ENCODE measurements around the gene SNED1. TPM values are rescaled to one million over a fixed set of nuclear protein-coding genes. Genes with fewer than 3 reads are reported as not detected.
"Not testable (repeated sequence)": the region's sequence is repeated elsewhere in the genome, so short reads cannot be mapped to it uniquely, and the experiment has no call there.

SNED1 gene
- total RNA-seq, 1 donor from 2014 or later, result 2.8 TPM

GRCh38 chr2:241102239-241102803 is 103.9 kb downstream of the SNED1 start, which contains the start of gene MTERF4:
TSS of gene MTERF4 (minus strand) at chr2:241102287. CDS start at chr2:241102273, 14 bp downstream.
- Mint-ChIP-seq H3K4me1 (ENCODE audit: low read depth, unreplicated experiment) (peaks cover 9% of the 10 kb centered on the region), H3K9me3 (ENCODE audit: unreplicated experiment) (peaks cover 6% of the 10 kb centered on the region), H3K4me3 (ENCODE audit: unreplicated experiment) (peak within 1 kb of the TSS; percentile 97), H3K27me3 (ENCODE audit: unreplicated experiment) (peaks cover 11% of the 10 kb centered on the region), H3K36me3 (ENCODE audit: unreplicated experiment) (peaks cover 4% of the 10 kb centered on the region), H3K27ac (ENCODE audit: unreplicated experiment) (peak within 1 kb of the TSS; percentile 92)
- peak; percentile 89 for DNase-seq
- TF ChIP-seq CTCF (IDR thresholded peaks at IDR 0.05; ENCODE audit: partially characterized antibody, unreplicated experiment), result no peak

DNA sequence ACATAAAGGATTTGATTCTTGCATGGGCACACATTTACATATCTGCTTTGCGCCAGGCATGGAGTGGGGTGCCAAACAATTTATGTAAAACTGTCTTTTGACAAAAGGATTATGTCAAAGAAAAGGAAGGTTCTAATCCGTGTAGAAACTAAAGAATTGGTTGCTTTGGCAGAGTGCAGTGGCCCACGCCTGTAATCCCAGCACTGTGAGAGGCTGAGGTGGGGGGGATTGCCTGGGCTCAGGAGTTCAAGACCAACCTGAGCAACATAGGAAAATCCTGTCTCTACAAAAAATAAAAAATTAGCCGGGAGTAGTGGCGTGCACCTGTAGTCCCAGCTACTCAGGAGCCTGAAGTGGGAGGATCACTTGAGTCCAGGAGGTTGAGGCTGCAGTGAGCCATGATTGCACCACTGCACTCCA is 104.8 kb downstream of the SNED1 start:
- peaks cover 11% of the 10 kb centered on the region for H3K27me3 Mint-ChIP-seq (ENCODE audit: unreplicated experiment)
- H3K36me3 Mint-ChIP-seq (ENCODE audit: unreplicated experiment), result peaks cover 4% of the 10 kb centered on the region
- DNase-seq, result no peak
- no peak for TF ChIP-seq CTCF (IDR thresholded peaks at IDR 0.05; ENCODE audit: partially characterized antibody, unreplicated experiment)
- peak overlapping the region; percentile 97 for H3K4me3 Mint-ChIP-seq (ENCODE audit: unreplicated experiment)
- H3K4me1 Mint-ChIP-seq (ENCODE audit: low read depth, unreplicated experiment), result peaks cover 9% of the 10 kb centered on the region
- peaks cover 8% of the 10 kb centered on the region for H3K9me3 Mint-ChIP-seq (ENCODE audit: unreplicated experiment)
- peak overlapping the region; percentile 92 for H3K27ac Mint-ChIP-seq (ENCODE audit: unreplicated experiment)

GRCh38 chr2:241104611-241105010 is 106.2 kb downstream of the SNED1 start:
- not testable (repeated sequence) for H3K27ac Mint-ChIP-seq (ENCODE audit: unreplicated experiment); H3K4me1 Mint-ChIP-seq (ENCODE audit: low read depth, unreplicated experiment); H3K9me3 Mint-ChIP-seq (ENCODE audit: unreplicated experiment); H3K4me3 Mint-ChIP-seq (ENCODE audit: unreplicated experiment); H3K27me3 Mint-ChIP-seq (ENCODE audit: unreplicated experiment); DNase-seq; H3K36me3 Mint-ChIP-seq (ENCODE audit: unreplicated experiment)

GRCh38 chr2:241105641-241106040 is 107.2 kb downstream of the SNED1 start:
- H3K36me3 Mint-ChIP-seq (ENCODE audit: unreplicated experiment), result no peaks in the 10 kb centered on the region
- H3K27me3 Mint-ChIP-seq (ENCODE audit: unreplicated experiment), result peaks cover 10% of the 10 kb centered on the region
- H3K4me3 Mint-ChIP-seq (ENCODE audit: unreplicated experiment), result no peak overlapping the region
- peaks cover 16% of the 10 kb centered on the region for H3K4me1 Mint-ChIP-seq (ENCODE audit: low read depth, unreplicated experiment)
- peak overlapping the region; percentile 38 for H3K27ac Mint-ChIP-seq (ENCODE audit: unreplicated experiment)
- no peak for TF ChIP-seq CTCF (IDR thresholded peaks at IDR 0.05; ENCODE audit: partially characterized antibody, unreplicated experiment)
- DNase-seq, result no peak
- H3K9me3 Mint-ChIP-seq (ENCODE audit: unreplicated experiment), result peaks cover 6% of the 10 kb centered on the region

DNA sequence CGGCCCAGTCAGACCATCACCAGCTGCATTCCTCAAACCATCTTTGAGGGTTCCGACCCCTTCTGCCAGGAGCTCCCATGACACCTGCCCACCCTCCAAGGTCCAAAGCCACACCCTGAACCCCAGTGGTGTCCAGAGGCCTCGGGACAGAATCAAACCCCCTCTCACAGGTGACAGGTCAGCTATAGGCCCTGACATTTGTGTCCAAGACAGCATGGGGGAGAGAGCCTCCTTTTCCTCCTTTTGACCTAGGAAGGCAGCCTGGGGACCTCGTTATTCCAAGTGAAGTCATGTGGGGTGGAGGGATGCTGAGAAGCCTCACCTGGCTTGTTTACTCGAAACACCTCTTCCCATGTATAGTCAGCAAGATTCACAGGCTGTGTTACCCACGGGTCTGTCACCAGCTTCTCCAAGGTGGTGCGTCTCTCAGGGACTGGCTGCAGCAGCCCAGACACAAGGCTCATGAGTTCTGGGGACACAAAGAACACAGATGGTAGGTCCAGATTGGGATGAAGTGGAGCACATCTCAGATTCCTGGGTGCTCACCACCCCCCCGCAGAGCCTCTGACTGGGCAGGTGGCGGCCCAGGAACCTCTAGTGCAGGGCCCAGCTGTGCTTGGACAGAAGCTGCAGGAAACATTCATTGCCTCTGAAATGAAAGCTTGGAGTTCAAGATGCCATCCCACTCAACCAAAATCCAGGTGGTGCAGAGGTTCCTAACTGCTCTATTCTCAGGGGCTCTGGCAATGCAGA is 108.8 kb downstream of the SNED1 start:
- no peak overlapping the region for H3K27ac Mint-ChIP-seq (ENCODE audit: unreplicated experiment)
- H3K9me3 Mint-ChIP-seq (ENCODE audit: unreplicated experiment), result peaks cover 6% of the 10 kb centered on the region
- DNase-seq, result no peak
- TF ChIP-seq CTCF (IDR thresholded peaks at IDR 0.05; ENCODE audit: partially characterized antibody, unreplicated experiment), result no peak
- H3K36me3 Mint-ChIP-seq (ENCODE audit: unreplicated experiment), result no peaks in the 10 kb centered on the region
- peaks cover 9% of the 10 kb centered on the region for H3K27me3 Mint-ChIP-seq (ENCODE audit: unreplicated experiment)
- H3K4me1 Mint-ChIP-seq (ENCODE audit: low read depth, unreplicated experiment), result peaks cover 20% of the 10 kb centered on the region
- H3K4me3 Mint-ChIP-seq (ENCODE audit: unreplicated experiment), result no peak overlapping the region

All from glutamatergic neuron (in vitro differentiated cells).